WTC11 (cell line): ENCODE data around the gene AFM. TPM values are rescaled to one million over a fixed set of nuclear protein-coding genes. Genes with fewer than 3 reads are reported as not detected.

Experiments used
- ATAC-seq: fragments of 200-7000 bp; cut with Tn5 transposase; 2 replicates; pipeline ENCODE4 v1.10.0; 2021; ENCODE audit warnings: mild to moderate bottlenecking, moderate library complexity
- CTCF ChIA-PET: fragments of 300-600 bp; sonication (Branson Sonifier 250); formaldehyde crosslinking; loops from one replicate; lab custom pipeline; 2021; ENCODE audit warnings: antibody characterized with exemption; lab: Charles Lee
- POLR2A ChIA-PET: fragments of 350-600 bp; sonication (Branson Sonifier 250); formaldehyde crosslinking; loops from one replicate; lab custom pipeline; 2021; ENCODE audit warnings: antibody characterized with exemption; lab: Charles Lee
- DNase-seq: peaks from one replicate; pipeline ENCODE4 v3.0.0; 2021; ENCODE audit warnings: low spot score
- H3K27ac Mint-ChIP-seq: 2 replicates; pipeline ENCODE4 v1.8.0; 2021; ENCODE audit warnings: mixed read lengths
- H3K27me3 Mint-ChIP-seq: 2 replicates; pipeline ENCODE4 v1.8.0; 2021; ENCODE audit warnings: low read depth, mild to moderate bottlenecking, moderate library complexity, mixed read lengths
- H3K36me3 Mint-ChIP-seq: 2 replicates; pipeline ENCODE4 v1.8.0; 2021; ENCODE audit warnings: mixed read lengths
- H3K4me1 Mint-ChIP-seq: 2 replicates; pipeline ENCODE4 v1.8.0; 2022; ENCODE audit warnings: mixed read lengths
- H3K4me3 Mint-ChIP-seq: 2 replicates; pipeline ENCODE4 v1.8.0; 2021; ENCODE audit warnings: mild to moderate bottlenecking, moderate library complexity, mixed read lengths
- H3K9me3 Mint-ChIP-seq: 2 replicates; pipeline ENCODE4 v1.8.0; 2021; ENCODE audit warnings: mixed read lengths
- ATF1 ChIP-seq: sonication (generic); formaldehyde crosslinking; IDR thresholded peaks from 2 replicates; pipeline ENCODE4 v1.8.1; 2023; ENCODE audit warnings: mild to moderate bottlenecking, moderate library complexity, missing genetic modification reagents
- CDX4 ChIP-seq: fragments of 250-450 bp; sonication (Bioruptor Pico); IDR thresholded peaks from 2 replicates; pipeline ENCODE4 v1.9.0; 2021; ENCODE audit warnings: moderate library complexity, mild to moderate bottlenecking, inconsistent platforms, borderline replicate concordance
- ESRRA ChIP-seq: sonication (generic); formaldehyde crosslinking; IDR thresholded peaks from 2 replicates; pipeline ENCODE4 v1.8.1; 2022; ENCODE audit warnings: mild to moderate bottlenecking, missing genetic modification reagents, borderline replicate concordance
- FOXP1 ChIP-seq: sonication (generic); formaldehyde crosslinking; IDR thresholded peaks from 2 replicates; pipeline ENCODE4 v1.8.0; 2022; ENCODE audit warnings: missing genetic modification reagents, mild to moderate bottlenecking, moderate library complexity, borderline replicate concordance
- GRHL2 ChIP-seq: fragments of 250-450 bp; sonication (Bioruptor Pico); IDR thresholded peaks from 2 replicates; pipeline ENCODE4 v1.8.0; 2022; ENCODE audit warnings: mild to moderate bottlenecking, moderate library complexity; ENCODE audit not compliant: insufficient replicate concordance, severe bottlenecking
- NFATC4 ChIP-seq: fragments of 250-450 bp; sonication (Bioruptor Pico); IDR thresholded peaks from 2 replicates; pipeline ENCODE4 v1.9.0; 2021; ENCODE audit warnings: mild to moderate bottlenecking
- NFYB ChIP-seq: sonication (generic); formaldehyde crosslinking; conservative IDR thresholded peaks from 2 replicates; pipeline ENCODE4 v1.8.0; 2022; ENCODE audit warnings: low read depth, missing genetic modification reagents
- NR2C2 ChIP-seq: sonication (generic); formaldehyde crosslinking; IDR thresholded peaks from 2 replicates; pipeline ENCODE4 v1.8.0; 2022; ENCODE audit warnings: mild to moderate bottlenecking, missing genetic modification reagents
- SMAD3 ChIP-seq: sonication (generic); formaldehyde crosslinking; IDR thresholded peaks from 2 replicates; pipeline ENCODE4 v1.8.0; 2022; ENCODE audit warnings: missing genetic modification reagents, mild to moderate bottlenecking, borderline replicate concordance
- SOX15 ChIP-seq: fragments of 250-450 bp; sonication (Bioruptor Pico); IDR thresholded peaks from 2 replicates; pipeline ENCODE4 v1.9.0; 2021; ENCODE audit warnings: mild to moderate bottlenecking
- SP1 ChIP-seq: sonication (generic); formaldehyde crosslinking; conservative IDR thresholded peaks from 2 replicates; pipeline ENCODE4 v1.8.1; 2022; ENCODE audit warnings: missing genetic modification reagents
- STAT6 ChIP-seq: sonication (generic); formaldehyde crosslinking; conservative IDR thresholded peaks from 2 replicates; pipeline ENCODE4 v1.8.1; 2023; ENCODE audit warnings: mild to moderate bottlenecking, low read depth, missing genetic modification reagents, moderate library complexity
- ZBTB43 ChIP-seq: sonication (generic); formaldehyde crosslinking; IDR thresholded peaks from 2 replicates; pipeline ENCODE4 v1.8.1; 2023; ENCODE audit warnings: mild to moderate bottlenecking, missing genetic modification reagents
- ZNF232 ChIP-seq: sonication (generic); formaldehyde crosslinking; IDR thresholded peaks from 2 replicates; pipeline ENCODE4 v1.8.0; 2022; ENCODE audit warnings: mild to moderate bottlenecking, missing genetic modification reagents
- ZNF317 ChIP-seq: sonication (generic); formaldehyde crosslinking; IDR thresholded peaks from 2 replicates; pipeline ENCODE4 v1.8.1; 2023; ENCODE audit warnings: low read depth, mild to moderate bottlenecking, moderate library complexity, missing genetic modification reagents, borderline replicate concordance
- ZNF416 ChIP-seq: fragments of 250-450 bp; sonication (Bioruptor Pico); IDR thresholded peaks from 2 replicates; pipeline ENCODE4 v1.9.0; 2021; ENCODE audit warnings: mild to moderate bottlenecking, inconsistent platforms
- total RNA-seq: library from RNA; stranded (reverse); gene quantifications from 3 replicates; pipeline ENCODE4 v1.2.3, GENCODE V29; 2021
- TF ChIP-seq, protein P1 (sequence below): fragments of 250-450 bp; sonication (Bioruptor Pico); conservative IDR thresholded peaks from 2 replicates; pipeline ENCODE4 v1.9.0; 2021; ENCODE audit warnings: mild to moderate bottlenecking
- TF ChIP-seq, protein P2 (sequence below): sonication (generic); formaldehyde crosslinking; IDR thresholded peaks from 2 replicates; pipeline ENCODE4 v1.8.0; 2022; ENCODE audit warnings: mild to moderate bottlenecking, missing genetic modification reagents

AFM gene
- total RNA-seq, 1 experiment from 2014 or later: not detected

DNA sequence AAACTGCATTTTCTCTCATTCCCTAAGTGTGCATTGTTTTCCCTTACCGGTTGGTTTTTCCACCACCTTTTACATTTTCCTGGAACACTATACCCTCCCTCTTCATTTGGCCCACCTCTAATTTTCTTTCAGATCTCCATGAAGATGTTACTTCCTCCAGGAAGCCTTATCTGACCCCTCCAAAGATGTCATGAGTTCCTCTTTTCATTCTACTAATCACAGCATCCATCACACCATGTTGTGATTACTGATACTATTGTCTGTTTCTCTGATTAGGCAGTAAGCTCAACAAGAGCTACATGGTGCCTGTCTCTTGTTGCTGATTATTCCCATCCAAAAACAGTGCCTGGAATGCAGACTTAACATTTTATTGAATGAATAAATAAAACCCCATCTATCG lies 48.4 kb upstream of the AFM start:
- Mint-ChIP-seq H3K9me3 (no peaks in the 10 kb centered on the region), H3K27ac (no peak overlapping the region)
- ATAC-seq: no peak

More for the DNA sequence above, 48.4 kb upstream of the AFM start:
- ChIA-PET CTCF (interaction anchor here (1.7 kb wide), 1 partner anchor 13 kb away, joined by 5 read pairs; no protein-coding TSS in a partner anchor), POLR2A (no interaction called here)
- no peak for TF ChIP-seq SOX15 (CRISPR knock-in tag)
- no peak for TF ChIP-seq ZNF317 (CRISPR knock-in tag)
- TF ChIP-seq NFATC4 (CRISPR knock-in tag): no peak
- TF ChIP-seq FOXP1 (CRISPR knock-in tag): no peak
- TF ChIP-seq SMAD3: no peak
- no peak for TF ChIP-seq ZNF232
- no peak for TF ChIP-seq ZNF416 (CRISPR knock-in tag)
- TF ChIP-seq, protein P1, sequence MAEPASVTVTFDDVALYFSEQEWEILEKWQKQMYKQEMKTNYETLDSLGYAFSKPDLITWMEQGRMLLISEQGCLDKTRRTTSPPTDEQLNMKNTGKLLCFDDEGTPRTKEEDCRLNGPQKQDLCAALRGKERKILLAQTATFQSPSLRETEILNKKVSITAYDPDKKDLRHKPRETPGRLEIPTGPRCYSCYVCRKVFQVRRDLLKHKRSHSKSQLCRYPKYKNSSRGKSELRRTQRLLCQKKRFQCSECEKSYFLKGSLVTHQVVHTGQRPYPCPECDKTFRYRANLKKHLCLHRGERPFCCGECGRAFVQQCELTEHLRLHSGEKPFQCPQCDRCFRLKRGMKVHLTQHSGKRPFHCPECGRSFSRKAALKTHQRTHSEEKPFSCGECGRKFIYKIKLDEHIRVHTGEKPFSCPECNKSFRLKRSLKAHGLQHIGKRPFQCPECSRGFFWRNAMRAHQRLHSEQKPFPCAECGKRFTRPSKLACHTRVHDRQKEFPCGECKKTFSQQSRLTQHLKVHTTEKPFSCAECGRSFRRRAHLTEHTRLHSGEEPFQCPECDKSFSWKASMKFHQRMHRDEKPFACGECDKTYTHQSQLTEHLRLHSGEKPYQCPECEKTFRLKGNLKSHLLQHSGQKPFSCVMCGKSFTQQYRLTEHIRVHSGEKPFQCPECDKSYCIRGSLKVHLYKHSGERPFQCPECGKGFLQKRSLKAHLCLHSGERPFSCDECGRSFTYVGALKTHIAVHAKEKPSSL (CRISPR knock-in tag): no peak
- no peak for TF ChIP-seq GRHL2 (CRISPR knock-in tag)
- no peak for TF ChIP-seq NR2C2 (CRISPR knock-in tag)
- TF ChIP-seq STAT6: no peak
- no peak for TF ChIP-seq CDX4
- TF ChIP-seq ATF1 (CRISPR knock-in tag): no peak
- TF ChIP-seq, protein P2, sequence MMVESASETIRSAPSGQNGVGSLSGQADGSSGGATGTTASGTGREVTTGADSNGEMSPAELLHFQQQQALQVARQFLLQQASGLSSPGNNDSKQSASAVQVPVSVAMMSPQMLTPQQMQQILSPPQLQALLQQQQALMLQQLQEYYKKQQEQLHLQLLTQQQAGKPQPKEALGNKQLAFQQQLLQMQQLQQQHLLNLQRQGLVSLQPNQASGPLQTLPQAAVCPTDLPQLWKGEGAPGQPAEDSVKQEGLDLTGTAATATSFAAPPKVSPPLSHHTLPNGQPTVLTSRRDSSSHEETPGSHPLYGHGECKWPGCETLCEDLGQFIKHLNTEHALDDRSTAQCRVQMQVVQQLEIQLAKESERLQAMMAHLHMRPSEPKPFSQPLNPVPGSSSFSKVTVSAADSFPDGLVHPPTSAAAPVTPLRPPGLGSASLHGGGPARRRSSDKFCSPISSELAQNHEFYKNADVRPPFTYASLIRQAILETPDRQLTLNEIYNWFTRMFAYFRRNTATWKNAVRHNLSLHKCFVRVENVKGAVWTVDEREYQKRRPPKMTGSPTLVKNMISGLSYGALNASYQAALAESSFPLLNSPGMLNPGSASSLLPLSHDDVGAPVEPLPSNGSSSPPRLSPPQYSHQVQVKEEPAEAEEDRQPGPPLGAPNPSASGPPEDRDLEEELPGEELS (CRISPR knock-in tag): no peak
- no peak for TF ChIP-seq NFYB
- TF ChIP-seq ESRRA (CRISPR knock-in tag): no peak
- TF ChIP-seq SP1 (CRISPR knock-in tag): no peak
- TF ChIP-seq ZBTB43 (CRISPR knock-in tag): no peak
- no peaks in the 10 kb centered on the region for H3K27me3 Mint-ChIP-seq
- H3K4me1 Mint-ChIP-seq: no peaks in the 10 kb centered on the region
- H3K4me3 Mint-ChIP-seq: no peak overlapping the region
- no peaks in the 10 kb centered on the region for H3K36me3 Mint-ChIP-seq
- DNase-seq: no peak
